ENCODE data around the gene SULT4A1.

Gene SULT4A1, protein sequence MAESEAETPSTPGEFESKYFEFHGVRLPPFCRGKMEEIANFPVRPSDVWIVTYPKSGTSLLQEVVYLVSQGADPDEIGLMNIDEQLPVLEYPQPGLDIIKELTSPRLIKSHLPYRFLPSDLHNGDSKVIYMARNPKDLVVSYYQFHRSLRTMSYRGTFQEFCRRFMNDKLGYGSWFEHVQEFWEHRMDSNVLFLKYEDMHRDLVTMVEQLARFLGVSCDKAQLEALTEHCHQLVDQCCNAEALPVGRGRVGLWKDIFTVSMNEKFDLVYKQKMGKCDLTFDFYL

DNA sequence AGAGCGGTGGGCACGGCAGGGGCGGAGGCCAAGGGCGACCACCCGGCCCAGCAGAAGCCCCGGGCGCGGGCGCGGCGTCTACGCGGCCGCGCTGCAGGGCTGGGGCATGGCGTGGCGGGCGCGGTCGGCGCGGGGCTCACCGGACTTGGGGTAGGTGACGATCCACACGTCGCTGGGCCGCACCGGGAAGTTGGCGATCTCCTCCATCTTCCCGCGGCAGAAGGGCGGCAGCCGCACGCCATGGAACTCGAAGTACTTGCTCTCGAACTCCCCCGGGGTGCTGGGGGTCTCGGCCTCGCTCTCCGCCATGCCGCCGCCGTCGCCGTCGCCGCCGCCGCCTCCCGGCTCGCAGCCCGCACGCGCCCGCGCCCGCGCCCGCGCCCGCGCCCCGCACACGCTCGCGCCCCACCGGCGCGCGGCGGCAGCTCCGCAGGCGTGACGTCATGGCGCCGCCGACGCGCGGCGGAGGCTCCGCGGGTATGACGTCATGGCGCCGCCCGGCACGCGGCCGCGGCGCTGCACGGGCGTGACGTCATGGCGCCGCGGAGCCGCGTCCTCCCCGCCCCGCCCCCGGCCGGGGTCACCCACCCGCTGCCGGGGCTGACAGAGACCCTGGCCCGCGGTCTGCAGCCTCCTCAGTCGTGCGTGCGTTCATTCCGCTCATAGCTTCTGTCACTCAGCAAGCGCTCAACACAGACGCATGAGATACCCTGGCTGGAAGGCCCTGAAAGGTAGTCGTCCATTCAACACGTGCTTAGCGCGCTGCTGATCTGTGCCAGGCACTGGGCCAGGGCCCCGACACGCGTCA is at the start of gene SULT4A1:
SULT4A1 (minus strand) TSS at position 440 of the 808 bp plus-strand sequence; CDS start at position 309, 131 bp downstream.
- TF ChIP-seq, protein P1, sequence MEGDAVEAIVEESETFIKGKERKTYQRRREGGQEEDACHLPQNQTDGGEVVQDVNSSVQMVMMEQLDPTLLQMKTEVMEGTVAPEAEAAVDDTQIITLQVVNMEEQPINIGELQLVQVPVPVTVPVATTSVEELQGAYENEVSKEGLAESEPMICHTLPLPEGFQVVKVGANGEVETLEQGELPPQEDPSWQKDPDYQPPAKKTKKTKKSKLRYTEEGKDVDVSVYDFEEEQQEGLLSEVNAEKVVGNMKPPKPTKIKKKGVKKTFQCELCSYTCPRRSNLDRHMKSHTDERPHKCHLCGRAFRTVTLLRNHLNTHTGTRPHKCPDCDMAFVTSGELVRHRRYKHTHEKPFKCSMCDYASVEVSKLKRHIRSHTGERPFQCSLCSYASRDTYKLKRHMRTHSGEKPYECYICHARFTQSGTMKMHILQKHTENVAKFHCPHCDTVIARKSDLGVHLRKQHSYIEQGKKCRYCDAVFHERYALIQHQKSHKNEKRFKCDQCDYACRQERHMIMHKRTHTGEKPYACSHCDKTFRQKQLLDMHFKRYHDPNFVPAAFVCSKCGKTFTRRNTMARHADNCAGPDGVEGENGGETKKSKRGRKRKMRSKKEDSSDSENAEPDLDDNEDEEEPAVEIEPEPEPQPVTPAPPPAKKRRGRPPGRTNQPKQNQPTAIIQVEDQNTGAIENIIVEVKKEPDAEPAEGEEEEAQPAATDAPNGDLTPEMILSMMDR (IDR thresholded peaks at IDR 0.05), result no peak
- H2AFZ ChIP-seq, result peak within 1 kb of the TSS; percentile 76
- no peak within 1 kb of the TSS for H3K9ac ChIP-seq
- H3K27ac ChIP-seq, result peak within 1 kb of the TSS; percentile 36
- no peaks in the 10 kb centered on the region for H3K79me2 ChIP-seq
- H3K4me2 ChIP-seq (ENCODE audit: low read length), result peak within 1 kb of the TSS; percentile 51
- no peak within 1 kb of the TSS for H3K4me3 ChIP-seq (ENCODE audit: low read depth, low read length)
- H3K4me1 ChIP-seq, result no peaks in the 10 kb centered on the region
- no peaks in the 10 kb centered on the region for H3K9me3 ChIP-seq (ENCODE audit: control insufficient read depth, low read length)
- H3K36me3 ChIP-seq (ENCODE audit: control insufficient read depth, insufficient read depth, low read length), result no peaks in the 10 kb centered on the region
- H3K27me3 ChIP-seq (ENCODE audit: control insufficient read depth, insufficient read depth, low read length), result no peaks in the 10 kb centered on the region

DNA sequence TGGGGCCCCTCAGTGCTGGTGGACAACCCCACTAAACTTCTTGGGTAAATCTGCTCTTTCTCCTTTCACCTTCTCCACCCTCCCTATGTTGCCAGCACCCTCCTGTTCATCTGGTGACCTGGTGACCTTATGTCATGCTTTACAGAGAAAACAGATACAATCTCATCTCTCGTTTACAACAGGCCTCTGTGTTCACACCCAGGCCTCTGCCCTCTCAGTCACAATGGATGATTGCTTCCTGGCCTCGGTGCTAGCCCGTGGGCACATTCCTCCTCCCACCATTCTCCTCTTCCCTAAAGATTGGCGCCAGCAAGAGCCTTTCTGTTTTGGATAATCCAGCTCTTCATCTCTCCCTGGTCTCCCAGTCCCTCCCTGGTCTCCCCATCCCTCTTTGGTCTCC is 49.0 kb upstream of the SULT4A1 start:
- Histone ChIP-seq H3K4me2 (ENCODE audit: low read length) (no peak overlapping the region), H3K27me3 (ENCODE audit: control insufficient read depth, insufficient read depth, low read length) (no peaks in the 10 kb centered on the region), H3K27ac (no peak overlapping the region), H3K9me3 (ENCODE audit: control insufficient read depth, low read length) (no peaks in the 10 kb centered on the region), H3K79me2 (no peaks in the 10 kb centered on the region), H3K36me3 (ENCODE audit: control insufficient read depth, insufficient read depth, low read length) (no peaks in the 10 kb centered on the region), H3K9ac (no peak overlapping the region), H3K4me1 (no peaks in the 10 kb centered on the region), H2AFZ (no peak overlapping the region), H3K4me3 (ENCODE audit: low read depth, low read length) (no peak overlapping the region)
- TF ChIP-seq, protein P1 (IDR thresholded peaks at IDR 0.05), result no peak

DNA sequence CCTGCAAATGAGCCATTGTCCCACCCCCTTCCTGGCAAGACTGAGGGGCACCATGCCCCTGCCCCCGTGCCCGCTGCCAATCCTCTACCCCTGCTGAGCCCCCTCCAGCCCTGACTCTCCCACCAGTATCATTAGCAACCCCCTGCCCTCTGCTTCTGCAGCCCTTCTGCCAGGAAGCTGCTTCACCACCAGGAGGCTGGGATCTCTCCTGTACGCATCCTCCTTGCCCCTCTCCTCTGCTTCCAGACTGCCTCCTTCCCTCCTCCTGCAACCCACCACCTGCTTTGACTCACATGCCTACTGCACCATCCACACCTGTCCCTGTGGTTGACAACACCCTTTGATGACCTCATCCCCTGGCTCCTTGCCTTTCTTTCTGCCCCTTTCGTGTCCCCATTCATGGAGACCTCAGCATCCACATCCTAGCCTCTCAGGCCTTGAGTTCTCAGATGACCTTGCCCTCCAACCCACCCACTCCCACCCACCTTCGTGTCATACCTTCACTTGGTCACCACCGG is 47.9 kb upstream of the SULT4A1 start:
- no peak overlapping the region for H3K27ac ChIP-seq
- H3K79me2 ChIP-seq, result no peaks in the 10 kb centered on the region
- H3K4me1 ChIP-seq, result no peaks in the 10 kb centered on the region
- TF ChIP-seq, protein P1 (IDR thresholded peaks at IDR 0.05), result no peak
- H3K4me2 ChIP-seq (ENCODE audit: low read length), result no peak overlapping the region
- no peaks in the 10 kb centered on the region for H3K27me3 ChIP-seq (ENCODE audit: control insufficient read depth, insufficient read depth, low read length)
- H3K9ac ChIP-seq, result no peak overlapping the region
- H2AFZ ChIP-seq, result no peak overlapping the region
- H3K4me3 ChIP-seq (ENCODE audit: low read depth, low read length), result no peak overlapping the region
- H3K9me3 ChIP-seq (ENCODE audit: control insufficient read depth, low read length), result no peaks in the 10 kb centered on the region
- no peaks in the 10 kb centered on the region for H3K36me3 ChIP-seq (ENCODE audit: control insufficient read depth, insufficient read depth, low read length)

DNA sequence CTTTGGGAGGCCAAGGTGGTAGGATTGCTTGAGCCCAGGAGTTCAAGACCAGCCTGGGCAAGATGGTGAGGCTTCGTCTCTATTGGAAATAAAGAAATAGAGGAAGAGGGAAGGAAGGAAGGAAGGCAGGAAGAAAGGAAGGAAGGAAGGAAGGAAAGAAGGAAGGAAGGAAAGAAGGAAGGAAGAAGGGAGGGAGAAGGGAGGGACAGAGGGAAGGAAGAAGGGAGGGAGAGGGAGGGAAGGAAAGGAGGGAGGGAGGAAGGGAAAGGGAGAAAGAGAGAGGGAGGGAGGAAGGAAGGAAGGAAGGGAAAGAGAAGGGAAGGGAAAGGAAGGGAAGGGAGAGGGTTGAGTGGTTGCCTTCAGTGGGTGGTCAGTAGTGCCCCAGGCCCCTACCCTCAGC is 47.4 kb upstream of the SULT4A1 start:
- Histone ChIP-seq H3K9me3 (ENCODE audit: control insufficient read depth, low read length) (no peaks in the 10 kb centered on the region), H2AFZ (no peak overlapping the region), H3K4me3 (ENCODE audit: low read depth, low read length) (no peak overlapping the region), H3K4me2 (ENCODE audit: low read length) (no peak overlapping the region), H3K9ac (no peak overlapping the region), H3K36me3 (ENCODE audit: control insufficient read depth, insufficient read depth, low read length) (no peaks in the 10 kb centered on the region), H3K79me2 (no peaks in the 10 kb centered on the region), H3K27me3 (ENCODE audit: control insufficient read depth, insufficient read depth, low read length) (no peaks in the 10 kb centered on the region), H3K4me1 (no peaks in the 10 kb centered on the region), H3K27ac (no peak overlapping the region)
- TF ChIP-seq, protein P1 (IDR thresholded peaks at IDR 0.05), result no peak
